Measurements from ENCODE around the gene POLRMT.

Gene POLRMT

DNA sequence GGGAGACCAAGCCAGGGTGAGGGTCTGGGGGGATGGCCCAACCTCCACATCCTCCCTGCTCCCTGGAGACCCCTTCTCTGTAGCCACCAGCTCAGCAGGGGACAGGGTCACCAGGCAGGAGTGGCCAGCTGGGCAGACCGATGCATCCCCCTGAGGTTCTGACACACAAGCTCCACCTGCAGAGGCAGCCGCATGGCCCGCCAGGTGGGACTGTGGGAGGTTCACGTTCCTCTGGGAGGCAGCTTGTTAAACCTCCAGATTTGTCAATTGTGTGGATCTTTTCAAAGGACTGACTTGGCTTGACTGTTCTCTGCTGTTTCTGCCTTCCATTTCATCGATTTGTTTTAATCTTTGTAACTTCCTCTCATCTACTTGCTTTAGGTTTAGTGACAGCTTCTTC is 8.1 kb downstream of the POLRMT start:
- TF ChIP-seq, protein P1, sequence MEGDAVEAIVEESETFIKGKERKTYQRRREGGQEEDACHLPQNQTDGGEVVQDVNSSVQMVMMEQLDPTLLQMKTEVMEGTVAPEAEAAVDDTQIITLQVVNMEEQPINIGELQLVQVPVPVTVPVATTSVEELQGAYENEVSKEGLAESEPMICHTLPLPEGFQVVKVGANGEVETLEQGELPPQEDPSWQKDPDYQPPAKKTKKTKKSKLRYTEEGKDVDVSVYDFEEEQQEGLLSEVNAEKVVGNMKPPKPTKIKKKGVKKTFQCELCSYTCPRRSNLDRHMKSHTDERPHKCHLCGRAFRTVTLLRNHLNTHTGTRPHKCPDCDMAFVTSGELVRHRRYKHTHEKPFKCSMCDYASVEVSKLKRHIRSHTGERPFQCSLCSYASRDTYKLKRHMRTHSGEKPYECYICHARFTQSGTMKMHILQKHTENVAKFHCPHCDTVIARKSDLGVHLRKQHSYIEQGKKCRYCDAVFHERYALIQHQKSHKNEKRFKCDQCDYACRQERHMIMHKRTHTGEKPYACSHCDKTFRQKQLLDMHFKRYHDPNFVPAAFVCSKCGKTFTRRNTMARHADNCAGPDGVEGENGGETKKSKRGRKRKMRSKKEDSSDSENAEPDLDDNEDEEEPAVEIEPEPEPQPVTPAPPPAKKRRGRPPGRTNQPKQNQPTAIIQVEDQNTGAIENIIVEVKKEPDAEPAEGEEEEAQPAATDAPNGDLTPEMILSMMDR (IDR thresholded peaks at IDR 0.05; ENCODE audit: low read depth, low read length) = no peak

GRCh38 chr19:624433-625109 is 8.8 kb downstream of the POLRMT start:
- H3K9me3 ChIP-seq (ENCODE audit: severe bottlenecking) = no peaks in the 10 kb centered on the region
- no peaks in the 10 kb centered on the region for H3K27me3 ChIP-seq (ENCODE audit: insufficient read depth, low read depth, severe bottlenecking)
- TF ChIP-seq, protein P1 (IDR thresholded peaks at IDR 0.05; ENCODE audit: low read depth, low read length) = no peak
- peaks cover 63% of the 10 kb centered on the region for H3K36me3 ChIP-seq
- H3K27ac ChIP-seq = no peak overlapping the region
- no peak for DNase-seq
- H3K4me3 ChIP-seq (ENCODE audit: low read depth, low read length) = no peak overlapping the region

More for the DNA sequence above, 8.1 kb downstream of the POLRMT start:
- Histone ChIP-seq H3K36me3 (peaks cover 57% of the 10 kb centered on the region), H3K27ac (no peak overlapping the region), H3K9me3 (ENCODE audit: severe bottlenecking) (no peaks in the 10 kb centered on the region), H3K4me3 (ENCODE audit: low read depth, low read length) (no peak overlapping the region), H3K27me3 (ENCODE audit: insufficient read depth, low read depth, severe bottlenecking) (no peaks in the 10 kb centered on the region)
- DNase-seq = no peak

DNA sequence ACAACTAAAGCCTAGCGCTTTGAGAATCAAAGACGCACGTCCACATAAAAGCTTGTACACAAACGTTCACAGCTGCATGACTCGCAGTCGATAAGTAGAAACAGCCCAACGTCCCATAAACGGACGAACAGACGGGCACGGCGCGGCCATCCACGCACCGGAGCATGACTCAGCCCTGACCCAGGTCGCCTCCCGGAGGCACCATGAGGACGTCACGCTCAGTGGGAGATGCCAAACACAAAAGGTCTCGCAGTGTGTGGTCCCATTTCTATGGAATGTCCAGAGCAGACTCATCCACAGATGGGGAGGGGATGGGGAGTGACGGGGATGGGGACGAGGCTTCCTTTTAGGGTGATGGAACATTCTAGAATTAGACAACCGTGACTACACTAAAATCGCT is 9.4 kb downstream of the POLRMT start:
- Histone ChIP-seq H3K27ac (no peak overlapping the region), H3K9me3 (ENCODE audit: severe bottlenecking) (no peaks in the 10 kb centered on the region), H3K4me3 (ENCODE audit: low read depth, low read length) (no peak overlapping the region), H3K36me3 (peaks cover 67% of the 10 kb centered on the region), H3K27me3 (ENCODE audit: insufficient read depth, low read depth, severe bottlenecking) (no peaks in the 10 kb centered on the region)
- TF ChIP-seq, protein P1 (IDR thresholded peaks at IDR 0.05; ENCODE audit: low read depth, low read length) = peak; percentile 66
- DNase-seq = peak; percentile 50

- Histone ChIP-seq H3K27ac (no peak overlapping the region), H3K36me3 (peaks cover 67% of the 10 kb centered on the region), H3K4me3 (ENCODE audit: low read depth, low read length) (no peak overlapping the region), H3K27me3 (ENCODE audit: insufficient read depth, low read depth, severe bottlenecking) (no peaks in the 10 kb centered on the region), H3K9me3 (ENCODE audit: severe bottlenecking) (no peaks in the 10 kb centered on the region)
- no peak for DNase-seq
- TF ChIP-seq, protein P1 (IDR thresholded peaks at IDR 0.05; ENCODE audit: low read depth, low read length) = no peak
Measured at GRCh38 chr19:623175-623916, 10.0 kb downstream of the POLRMT start.

- Histone ChIP-seq H3K36me3 (peaks cover 66% of the 10 kb centered on the region), H3K4me3 (ENCODE audit: low read depth, low read length) (no peak overlapping the region), H3K27me3 (ENCODE audit: insufficient read depth, low read depth, severe bottlenecking) (no peaks in the 10 kb centered on the region), H3K27ac (no peak overlapping the region), H3K9me3 (ENCODE audit: severe bottlenecking) (no peaks in the 10 kb centered on the region)
- no peak for DNase-seq
- TF ChIP-seq, protein P1 (IDR thresholded peaks at IDR 0.05; ENCODE audit: low read depth, low read length) = no peak
Measured at GRCh38 chr19:622666-623065, 10.7 kb downstream of the POLRMT start.

Data from WERI-Rb-1 (cell line).